Gastrocnemius medialis (tissue), 4 donors: Measurements from ENCODE around the gene ACVRL1. TPM values are rescaled to one million over a fixed set of nuclear protein-coding genes. Genes with fewer than 3 reads are reported as not detected.

Experiments used
- ATAC-seq, 2 donors: fragments of 150-250 bp; one replicate each; pipeline ENCODE4 v1.9.1; 2016
- DNase-seq, 2 donors: peaks; one replicate each; pipeline ENCODE4 v3.0.0-alpha.2; 2019
- H3K27ac ChIP-seq, 4 donors: fragments of 200-600 bp; sonication (generic); 1 replicate in 1 of 4; 2 replicates in 3 of 4; pipeline ENCODE4 v1.5.1; 2016 to 2018; ENCODE audit warnings: mild to moderate bottlenecking in 2 of 4, moderate library complexity in 1 of 4
- H3K27me3 ChIP-seq, 3 donors: fragments of 200-600 bp; sonication (generic) in 2 of 3; 1 replicate in 1 of 3; 2 replicates in 2 of 3; pipeline versions ENCODE4 v1.5.1 to v1.6.0; 2016 to 2019; ENCODE audit warnings: mild to moderate bottlenecking in 1 of 3, moderate library complexity in 1 of 3
- H3K36me3 ChIP-seq, 2 donors: fragments of 200-600 bp; sonication (generic) in 1 of 2; one replicate each; pipeline ENCODE4 v1.5.1; 2017 to 2018
- H3K4me1 ChIP-seq, 2 donors: fragments of 200-600 bp; sonication (generic) in 1 of 2; one replicate each; pipeline ENCODE4 v1.5.1; 2016 to 2017; ENCODE audit warnings: mild to moderate bottlenecking in 2 of 2
- H3K4me3 ChIP-seq, 4 donors: fragments of 200-600 bp; sonication (generic) in 3 of 4; 1 replicate in 1 of 4; 2 replicates in 3 of 4; pipeline ENCODE4 v1.5.1; 2016 to 2019; ENCODE audit warnings: mild to moderate bottlenecking in 2 of 4
- H3K9me3 ChIP-seq, 3 donors: fragments of 200-600 bp; sonication (generic) in 2 of 3; 1 replicate in 1 of 3; 2 replicates in 2 of 3; pipeline ENCODE4 v1.5.1; 2016 to 2019
- CTCF ChIP-seq, 5 experiments: fragments of 450-650 bp in 3 of 5; fragments of 200-600 bp in 2 of 5; sonication (generic) in 2 of 5; IDR thresholded peaks in 4 of 5; conservative IDR thresholded peaks in 1 of 5; 1 replicate in 4 of 5; 2 replicates in 1 of 5; pipeline ENCODE4 v1.5.1; 2016 to 2019; ENCODE audit warnings: antibody characterized with exemption in 5 of 5, mild to moderate bottlenecking in 3 of 5, moderate library complexity in 3 of 5
- POLR2A ChIP-seq, 2 donors: fragments of 450-650 bp; IDR thresholded peaks; one replicate each; pipeline ENCODE4 v1.6.1; 2017; ENCODE audit warnings: antibody characterized with exemption in 2 of 2, mild to moderate bottlenecking in 2 of 2, moderate library complexity in 2 of 2
- in situ Hi-C, 4 donors: fragments of 200-750 bp; cut with MboI; loops; one replicate each; pipeline versions ENCODE4 v1.15.0 to v1.8.0; 2017; ENCODE audit warnings: low sequenced_read_pairs in 4 of 4
- intact Hi-C: fragments of 100-400 bp; cut with DNase I; formaldehyde crosslinking; loops from one replicate; pipeline ENCODE4 v1.15.1; 2023; ENCODE audit warnings: low total_unique reads
- total RNA-seq, 4 donors: library from RNA; depleted of rRNA; stranded (reverse); fragments of >200 nt; gene quantifications; one replicate each; pipeline versions ENCODE4 v1.1.0 to v1.2.3, GENCODE V29; 2016

The ACVRL1 gene
- total RNA-seq, 4 donors from 2014 or later, result 37.1 to 53.5 (median 43.3) TPM

DNA sequence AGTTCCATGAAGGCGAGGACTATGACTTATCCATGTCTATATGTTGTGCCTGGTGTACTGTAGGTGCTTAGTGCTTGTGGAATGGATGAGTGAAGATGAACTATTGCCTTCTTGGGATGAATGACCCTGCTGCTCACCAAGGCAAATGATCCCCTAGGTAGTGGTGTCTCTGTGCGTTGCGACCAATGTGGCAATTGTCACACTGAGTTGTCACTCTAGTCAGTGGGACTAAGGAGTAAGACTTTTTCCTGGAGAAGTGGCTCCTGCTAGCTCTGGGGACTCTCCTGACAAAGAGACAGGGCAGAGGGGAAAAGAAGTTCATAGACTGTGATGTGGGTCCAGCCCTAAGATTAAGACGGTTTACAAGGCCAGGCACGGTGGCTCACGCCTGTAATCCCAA, 40.8 kb downstream of the ACVRL1 start:
- H3K27me3 ChIP-seq, result no peaks in the 10 kb centered on the region
- intact Hi-C loops (no loop called here), in situ Hi-C loops (no loop called here)
- H3K9me3 ChIP-seq, result peaks cover 0 to 11% (median 4%) of the 10 kb centered on the region in 3 donors
- no peak overlapping the region for H3K4me3 ChIP-seq
- DNase-seq (no peak), ATAC-seq (no peak)
- TF ChIP-seq POLR2A (IDR thresholded peaks at IDR 0.05), result no peak
- TF ChIP-seq CTCF (IDR thresholded peaks at IDR 0.05 in 4 of 5, conservative IDR thresholded peaks at IDR 0.05 in 1 of 5), result no peak
- H3K36me3 ChIP-seq, result no peaks in the 10 kb centered on the region
- peaks cover 14 to 18% of the 10 kb centered on the region in 2 donors for H3K4me1 ChIP-seq
- no peak overlapping the region for H3K27ac ChIP-seq

- H3K27me3 ChIP-seq, result no peaks in the 10 kb centered on the region
- peak overlapping the region; percentile 6 to 78 (median 64) for H3K27ac ChIP-seq
- no peak for TF ChIP-seq CTCF (IDR thresholded peaks at IDR 0.05 in 4 of 5, conservative IDR thresholded peaks at IDR 0.05 in 1 of 5)
- TF ChIP-seq POLR2A (IDR thresholded peaks at IDR 0.05), result no peak
- ATAC-seq (no peak), DNase-seq (no peak)
- peaks cover 0 to 6% (median under 1%) of the 10 kb centered on the region in 3 donors for H3K9me3 ChIP-seq
- peaks cover 29 to 33% of the 10 kb centered on the region in 2 donors for H3K4me1 ChIP-seq
- intact Hi-C loops (no loop called here), in situ Hi-C loops (no loop called here)
- H3K4me3 ChIP-seq, result no peak overlapping the region
- H3K36me3 ChIP-seq, result no peaks in the 10 kb centered on the region
These were observed 42.2 kb downstream of the ACVRL1 start for GRCh38 chr12:51949342-51950030.

DNA sequence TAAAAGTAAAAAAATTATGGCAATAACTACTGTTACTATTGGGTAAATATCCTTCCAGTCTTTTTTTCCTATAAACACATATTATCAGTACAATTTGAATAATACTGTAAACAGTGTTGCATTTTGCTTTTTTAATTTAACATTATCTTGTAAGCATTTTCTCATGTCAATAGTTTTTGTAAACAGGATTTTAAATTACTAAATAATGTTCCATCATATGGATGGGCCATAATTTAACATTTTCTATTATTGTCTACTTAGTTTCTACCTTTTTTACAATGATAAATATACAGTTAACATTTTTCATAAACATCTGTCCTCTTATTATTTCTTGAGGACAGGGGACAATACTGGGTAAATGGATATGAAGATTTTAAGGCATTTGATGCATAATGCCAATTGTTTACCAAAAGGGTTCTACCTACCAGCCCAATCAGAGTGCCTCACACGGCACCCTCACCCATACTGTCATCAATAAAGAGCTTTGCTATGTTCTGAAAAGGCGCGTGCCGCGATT, 43.4 kb downstream of the ACVRL1 start:
- intact Hi-C loops, result no loop called here
- no peak for TF ChIP-seq CTCF (IDR thresholded peaks at IDR 0.05 in 4 of 5, conservative IDR thresholded peaks at IDR 0.05 in 1 of 5)
- no peak for TF ChIP-seq POLR2A (IDR thresholded peaks at IDR 0.05)
- ATAC-seq, result no peak

GRCh38 chr12:51951199-51951842, 44.0 kb downstream of the ACVRL1 start, which contains the start of gene ACVR1B:
Gene ACVR1B, plus strand, starts transcription at chr12:51951699. Its CDS starts 45 bp downstream, at chr12:51951744.
- in situ Hi-C loops, result no loop called here
- TF ChIP-seq CTCF (IDR thresholded peaks at IDR 0.05 in 4 of 5, conservative IDR thresholded peaks at IDR 0.05 in 1 of 5) (no peak), POLR2A (IDR thresholded peaks at IDR 0.05) (peak; percentile 89 to 91)
- no peaks in the 10 kb centered on the region for H3K36me3 ChIP-seq
- no peaks in the 10 kb centered on the region for H3K9me3 ChIP-seq
- peak within 1 kb of the TSS; percentile 83 to 97 (median 91) for H3K4me3 ChIP-seq
- peak within 1 kb of the TSS; percentile 89 to 98 (median 96) for H3K27ac ChIP-seq
- DNase-seq (peak; percentile 77 to 87), ATAC-seq (peak; percentile 77 to 81)
- H3K27me3 ChIP-seq, result no peaks in the 10 kb centered on the region
- intact Hi-C loops, result no loop called here
- H3K4me1 ChIP-seq, result peaks cover 47 to 51% of the 10 kb centered on the region in 2 donors

More for the DNA sequence above, 43.4 kb downstream of the ACVRL1 start:
- in situ Hi-C loops, result no loop called here
- no peak for DNase-seq
- Histone ChIP-seq H3K27ac (peak overlapping the region; percentile 75 to 78 (median 76)), H3K27me3 (no peaks in the 10 kb centered on the region), H3K36me3 (no peaks in the 10 kb centered on the region), H3K4me3 (peak overlapping the region; percentile 65 to 87 (median 82)), H3K4me1 (peaks cover 41 to 45% of the 10 kb centered on the region in 2 donors), H3K9me3 (no peaks in the 10 kb centered on the region)
